Fibroblast of gingiva (primary cell): ENCODE data around the gene KIF3B.
A peak's percentile ranks its signal among the peaks of the same experiment; 100 is the strongest.
"Not testable (repeated sequence)": the region's sequence is repeated elsewhere in the genome, so short reads cannot be mapped to it uniquely, and the experiment has no call there.

Experiments
- DNase-seq: peaks from one replicate; pipeline ENCODE4 v3.0.0-alpha.2; 2011; ENCODE audit warnings: low read depth

Gene KIF3B

GRCh38 chr20:32277361-32278198 is at the start of gene KIF3B:
Gene KIF3B (plus strand): TSS chr20:32277651. CDS start chr20:32309778, 32,127 bp downstream.
- peak; percentile 92 for DNase-seq

GRCh38 chr20:32227744-32228688 is 49.4 kb upstream of the KIF3B start:
- no peak for DNase-seq

- DNase-seq = no peak
Measured at GRCh38 chr20:32229251-32229747, 48.2 kb upstream of the KIF3B start.

- no peak for DNase-seq
Measured at GRCh38 chr20:32230707-32231106, 46.7 kb upstream of the KIF3B start.

- no peak for DNase-seq
Measured at GRCh38 chr20:32231245-32231644, 46.2 kb upstream of the KIF3B start.

GRCh38 chr20:32231847-32232246 is 45.6 kb upstream of the KIF3B start:
- DNase-seq = no peak

GRCh38 chr20:32232326-32232886 is 45.0 kb upstream of the KIF3B start:
- no peak for DNase-seq

- DNase-seq = no peak
Measured at GRCh38 chr20:32233286-32233685, 44.2 kb upstream of the KIF3B start.

GRCh38 chr20:32234135-32234808 is 43.2 kb upstream of the KIF3B start:
- no peak for DNase-seq

GRCh38 chr20:32235331-32236047 is 42.0 kb upstream of the KIF3B start:
- no peak for DNase-seq

- no peak for DNase-seq
Measured at GRCh38 chr20:32236048-32236533, 41.4 kb upstream of the KIF3B start.

- no peak for DNase-seq
Measured at GRCh38 chr20:32236819-32237218, 40.6 kb upstream of the KIF3B start.

GRCh38 chr20:32237419-32237818 is 40.0 kb upstream of the KIF3B start:
- no peak for DNase-seq

- DNase-seq = no peak
Measured at GRCh38 chr20:32238483-32239425, 38.7 kb upstream of the KIF3B start.

GRCh38 chr20:32240205-32240604 is 37.2 kb upstream of the KIF3B start:
- DNase-seq = no peak

- no peak for DNase-seq
Measured at GRCh38 chr20:32241807-32242206, 35.6 kb upstream of the KIF3B start.

GRCh38 chr20:32244150-32244823 is 33.2 kb upstream of the KIF3B start:
- DNase-seq = no peak

GRCh38 chr20:32244959-32245358 is 32.5 kb upstream of the KIF3B start:
- no peak for DNase-seq

GRCh38 chr20:32246208-32246607 is 31.2 kb upstream of the KIF3B start:
- not testable (repeated sequence) for DNase-seq
